Muscle of leg (tissue), 11 donors: Measurements from ENCODE around the gene MLLT11. TPM values are rescaled to one million over a fixed set of nuclear protein-coding genes. Genes with fewer than 3 reads are reported as not detected.

ENCODE experiments used
- DNase-seq: peaks from one replicate; pipeline ENCODE4 v3.0.0; 2013
- H3K27ac ChIP-seq: one replicate; pipeline ENCODE4 v1.5.1; 2013; ENCODE audit warnings: mild to moderate bottlenecking, low read length, control low read depth
- H3K27me3 ChIP-seq: one replicate; pipeline ENCODE4 v1.6.1; 2013; ENCODE audit warnings: low read length; ENCODE audit not compliant: control insufficient read depth, insufficient read depth
- H3K36me3 ChIP-seq: one replicate; pipeline ENCODE4 v1.6.1; 2013; ENCODE audit warnings: low read length; ENCODE audit not compliant: control insufficient read depth, insufficient read depth
- H3K4me1 ChIP-seq: one replicate; pipeline ENCODE4 v1.6.1; 2013; ENCODE audit warnings: low read length; ENCODE audit not compliant: control insufficient read depth, insufficient read depth
- H3K4me3 ChIP-seq: one replicate; pipeline ENCODE4 v1.5.1; 2013; ENCODE audit warnings: low read length, control low read depth
- H3K9me3 ChIP-seq: replicated peaks from 2 replicates; pipeline ENCODE4 v1.6.1; 2013; ENCODE audit warnings: low read depth, low read length; ENCODE audit not compliant: control insufficient read depth
- WGBS: methylation state at CpG from one replicate; pipeline ENCODE4 v1.1.5; 2013; ENCODE audit warnings: missing lambda C conversion rate; ENCODE audit not compliant: insufficient coverage; 5-methylcytosine and 5-hydroxymethylcytosine counted together
- polyA plus RNA-seq, 8 donors: library from polyadenylated mRNA; unstranded; fragments of 120-200 nt; gene quantifications; one replicate each; pipeline versions ENCODE4 v1.2.1 to v1.2.3, GENCODE V29; 2013; ENCODE audit warnings: inconsistent platforms in 1 of 8, low replicate concordance in 1 of 8; ENCODE audit not compliant: insufficient read length in 8 of 8, insufficient read depth in 1 of 8
- total RNA-seq: library from RNA; stranded (reverse); fragments of 120-200 nt; gene quantifications from one replicate; pipeline ENCODE4 v1.2.4, GENCODE V29; 2013

The MLLT11 gene
- total and polyA plus RNA-seq, 9 donors, result 5.5 to 20.1 (median 15.1) TPM

DNA sequence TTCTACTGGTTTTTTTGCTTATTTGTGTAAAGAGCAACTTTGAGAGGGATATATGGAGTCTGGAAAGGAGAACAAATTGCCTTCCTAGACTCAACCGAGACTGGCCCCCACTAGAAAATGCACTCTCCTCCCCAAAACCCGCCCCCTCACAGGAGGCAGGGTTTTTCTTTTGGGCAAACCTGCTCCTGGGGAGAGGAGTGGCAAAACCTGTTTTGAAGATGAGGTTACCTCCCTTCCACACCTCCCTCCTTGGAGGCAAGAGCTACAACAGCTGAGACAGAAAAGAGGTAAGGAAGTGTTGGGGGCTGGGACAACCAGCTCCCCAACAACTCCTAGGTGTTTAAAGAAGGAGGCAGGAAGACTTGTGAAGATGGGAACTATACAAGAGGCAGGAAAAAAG is 23.8 kb upstream of the MLLT11 start, which contains the start of gene BNIPL:
TSS of gene BNIPL (plus strand) at position 231 of the 400 bp plus-strand sequence. CDS start at position 371, 140 bp downstream.
- H3K27me3 ChIP-seq, result no peaks in the 10 kb centered on the region
- peaks cover 29% of the 10 kb centered on the region for H3K36me3 ChIP-seq
- no peak within 1 kb of the TSS for H3K27ac ChIP-seq
- WGBS, result no CpG with 5 or more reads among the region's 2 CpGs
- H3K4me1 ChIP-seq, result no peaks in the 10 kb centered on the region
- H3K4me3 ChIP-seq, result no peak within 1 kb of the TSS
- no peaks in the 10 kb centered on the region for H3K9me3 ChIP-seq
- no peak for DNase-seq

- DNase-seq, result no peak
- peaks cover 27% of the 10 kb centered on the region for H3K36me3 ChIP-seq
- H3K4me1 ChIP-seq, result no peaks in the 10 kb centered on the region
- H3K27me3 ChIP-seq, result no peaks in the 10 kb centered on the region
- H3K9me3 ChIP-seq, result no peaks in the 10 kb centered on the region
- WGBS, result 79% methylated on average over 2 of the region's 6 CpGs
- H3K27ac ChIP-seq, result no peak overlapping the region
- H3K4me3 ChIP-seq, result no peak overlapping the region
These were observed 23.2 kb upstream of the MLLT11 start for GRCh38 chr1:151037032-151037431.

GRCh38 chr1:151039521-151039920 is 20.7 kb upstream of the MLLT11 start:
- no peaks in the 10 kb centered on the region for H3K27me3 ChIP-seq
- H3K27ac ChIP-seq, result no peak overlapping the region
- H3K4me1 ChIP-seq, result no peaks in the 10 kb centered on the region
- no peaks in the 10 kb centered on the region for H3K9me3 ChIP-seq
- DNase-seq, result no peak
- H3K4me3 ChIP-seq, result no peak overlapping the region
- WGBS, result 100% methylated on average over 1 of the region's 3 CpGs
- peaks cover 18% of the 10 kb centered on the region for H3K36me3 ChIP-seq

DNA sequence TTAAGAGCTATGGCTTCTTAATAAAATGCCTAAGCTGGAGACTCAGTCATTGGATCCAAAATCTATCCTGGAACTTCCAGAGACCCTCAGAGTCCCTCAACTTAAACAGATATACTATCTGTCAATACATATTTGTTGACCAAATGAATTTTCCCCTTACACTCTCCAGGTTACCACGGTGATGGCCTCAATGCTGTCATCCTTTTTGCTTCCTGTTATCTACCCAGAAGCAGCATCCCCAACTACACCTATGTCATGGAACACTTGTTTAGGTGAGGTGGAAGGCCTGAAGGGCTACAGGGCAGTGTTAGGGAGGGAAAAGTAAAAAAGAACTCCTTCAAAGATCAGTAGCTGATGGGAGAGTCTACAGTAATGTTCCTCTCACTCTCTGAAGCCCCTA is 17.0 kb upstream of the MLLT11 start:
- H3K4me1 ChIP-seq, result peaks cover 4% of the 10 kb centered on the region
- H3K27me3 ChIP-seq, result no peaks in the 10 kb centered on the region
- H3K36me3 ChIP-seq, result peaks cover 6% of the 10 kb centered on the region
- H3K27ac ChIP-seq, result no peak overlapping the region
- H3K9me3 ChIP-seq, result no peaks in the 10 kb centered on the region
- WGBS, result no CpG with 5 or more reads among the region's 1 CpG
- DNase-seq, result no peak
- no peak overlapping the region for H3K4me3 ChIP-seq

DNA sequence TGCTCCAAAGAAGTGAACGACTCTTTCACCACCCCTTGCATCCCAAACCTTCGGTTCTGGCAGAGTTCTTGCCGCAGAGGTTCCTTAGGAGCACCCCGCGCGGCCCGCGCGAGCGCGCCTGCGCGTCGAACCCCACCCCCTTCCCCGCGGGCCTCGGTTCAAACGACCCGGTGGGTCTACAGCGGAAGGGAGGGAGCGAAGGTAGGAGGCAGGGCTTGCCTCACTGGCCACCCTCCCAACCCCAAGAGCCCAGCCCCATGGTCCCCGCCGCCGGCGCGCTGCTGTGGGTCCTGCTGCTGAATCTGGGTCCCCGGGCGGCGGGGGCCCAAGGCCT is 12.6 kb upstream of the MLLT11 start, which contains the start of gene C1orf56:
TSS of gene C1orf56 (plus strand) at position 161 of the 334 bp plus-strand sequence. CDS start at position 258, 97 bp downstream.
- H3K27ac ChIP-seq, result peak within 1 kb of the TSS; percentile 94
- peak; percentile 88 for DNase-seq
- H3K4me1 ChIP-seq, result peaks cover 13% of the 10 kb centered on the region
- H3K4me3 ChIP-seq, result peak within 1 kb of the TSS; percentile 92
- peaks cover 18% of the 10 kb centered on the region for H3K36me3 ChIP-seq
- under 1% methylated on average over 25 of the region's 29 CpGs for WGBS
- H3K27me3 ChIP-seq, result no peaks in the 10 kb centered on the region
- H3K9me3 ChIP-seq, result no peaks in the 10 kb centered on the region

GRCh38 chr1:151047925-151048644 is 12.1 kb upstream of the MLLT11 start:
- Histone ChIP-seq H3K4me3 (peak overlapping the region; percentile 92), H3K4me1 (peaks cover 13% of the 10 kb centered on the region), H3K27me3 (no peaks in the 10 kb centered on the region), H3K9me3 (no peaks in the 10 kb centered on the region), H3K27ac (peak overlapping the region; percentile 94), H3K36me3 (peaks cover 24% of the 10 kb centered on the region)
- WGBS, result 0% methylated on average over 42 of the region's 48 CpGs
- peak; percentile 79 for DNase-seq

DNA sequence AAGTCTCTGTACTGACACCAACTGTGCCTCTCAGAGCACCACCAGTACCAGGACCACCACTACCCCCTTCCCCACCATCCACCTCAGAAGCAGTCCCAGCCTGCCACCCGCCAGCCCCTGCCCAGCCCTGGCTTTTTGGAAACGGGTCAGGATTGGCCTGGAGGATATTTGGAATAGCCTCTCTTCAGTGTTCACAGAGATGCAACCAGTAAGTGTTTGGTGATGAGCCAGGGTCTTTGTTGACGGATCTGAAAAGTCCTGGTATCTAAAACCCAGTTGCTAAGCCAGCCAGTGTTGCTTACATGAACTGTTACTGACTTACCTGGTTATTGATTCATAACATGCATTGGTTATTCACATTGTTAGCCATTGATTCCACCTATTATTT is 11.6 kb upstream of the MLLT11 start:
- no peak for DNase-seq
- Histone ChIP-seq H3K36me3 (peaks cover 24% of the 10 kb centered on the region), H3K27me3 (no peaks in the 10 kb centered on the region), H3K27ac (peak overlapping the region; percentile 94), H3K4me1 (peaks cover 13% of the 10 kb centered on the region), H3K9me3 (no peaks in the 10 kb centered on the region), H3K4me3 (peak overlapping the region; percentile 92)
- WGBS, result no CpG with 5 or more reads among the region's 3 CpGs

DNA sequence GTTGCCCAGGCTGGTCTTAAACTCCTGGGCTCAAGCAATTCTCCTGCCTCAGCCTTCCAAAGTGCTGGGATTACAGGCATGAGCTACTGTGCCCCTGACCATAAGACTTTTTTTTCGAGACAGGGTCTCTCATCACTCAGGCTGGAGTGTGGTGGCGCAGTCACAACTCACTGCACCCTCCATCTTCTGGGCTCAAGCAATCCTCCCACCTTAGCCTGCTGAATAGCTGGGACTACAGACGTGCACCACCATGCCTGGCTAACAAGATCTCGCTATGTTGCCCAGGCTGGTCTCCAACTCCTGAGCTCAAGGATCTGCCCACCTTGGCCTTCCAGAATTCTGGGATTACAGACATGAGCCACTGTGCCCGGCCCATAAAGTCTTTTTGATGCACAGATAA is 10.7 kb upstream of the MLLT11 start:
- Histone ChIP-seq H3K36me3 (peaks cover 31% of the 10 kb centered on the region), H3K4me1 (peaks cover 13% of the 10 kb centered on the region), H3K4me3 (no peak overlapping the region), H3K27me3 (no peaks in the 10 kb centered on the region), H3K9me3 (no peaks in the 10 kb centered on the region), H3K27ac (no peak overlapping the region)
- no peak for DNase-seq
- WGBS, result 92% methylated on average over 3 of the region's 5 CpGs

- no peaks in the 10 kb centered on the region for H3K27me3 ChIP-seq
- no peaks in the 10 kb centered on the region for H3K9me3 ChIP-seq
- H3K4me3 ChIP-seq, result no peak overlapping the region
- H3K4me1 ChIP-seq, result peaks cover 13% of the 10 kb centered on the region
- no CpG with 5 or more reads among the region's 2 CpGs for WGBS
- H3K27ac ChIP-seq, result no peak overlapping the region
- no peak for DNase-seq
- peaks cover 38% of the 10 kb centered on the region for H3K36me3 ChIP-seq
These were observed 10.0 kb upstream of the MLLT11 start for GRCh38 chr1:151050051-151050688.

DNA sequence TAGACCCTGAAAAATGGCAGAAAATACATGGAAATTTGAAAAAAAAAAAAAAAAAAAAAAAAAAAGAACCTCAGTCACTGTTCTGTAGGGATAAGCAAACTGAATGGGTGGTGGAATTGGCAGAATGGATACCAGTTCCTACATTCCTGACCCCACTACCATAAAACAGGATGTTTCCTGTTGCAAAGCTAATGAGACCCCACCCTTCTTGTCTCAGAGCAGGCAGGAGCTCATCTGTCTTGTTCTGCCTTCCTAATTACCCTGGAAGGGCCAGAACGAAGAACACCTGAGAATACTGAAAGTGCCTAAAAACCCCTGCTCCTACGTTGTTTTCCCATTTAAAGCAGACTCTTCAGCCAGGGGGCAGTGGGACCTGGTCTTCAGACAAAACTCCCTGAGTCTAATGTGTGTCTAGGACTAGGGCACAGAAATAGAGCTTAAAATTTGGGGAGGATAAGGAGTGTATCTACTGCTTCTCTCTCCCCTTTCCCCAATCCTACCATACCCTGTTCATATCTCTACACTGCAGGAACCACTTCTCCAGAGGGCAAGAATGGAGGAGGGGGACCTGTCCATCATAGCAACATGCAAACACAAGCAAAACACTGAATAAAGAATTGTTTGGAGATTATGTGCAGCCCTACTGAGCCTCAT is 8.7 kb upstream of the MLLT11 start:
- H3K4me1 ChIP-seq, result peaks cover 23% of the 10 kb centered on the region

More for the DNA sequence above, 8.7 kb upstream of the MLLT11 start:
- Histone ChIP-seq H3K27me3 (no peaks in the 10 kb centered on the region), H3K4me3 (no peak overlapping the region), H3K36me3 (peaks cover 51% of the 10 kb centered on the region), H3K9me3 (no peaks in the 10 kb centered on the region), H3K27ac (no peak overlapping the region)
- DNase-seq, result no peak
- no CpG with 5 or more reads among the region's 2 CpGs for WGBS
